Eye (tissue), 1 donor: Measurements from ENCODE around the gene CCDC178.

ENCODE experiments used
- DNase-seq: peaks from one replicate; pipeline ENCODE4 v3.0.0-alpha.2; 2015

Gene CCDC178

GRCh38 chr18:33115917-33116316, 324.6 kb downstream of the CCDC178 start:
- DNase-seq = no peak

- DNase-seq = no peak
Measured at GRCh38 chr18:33115476-33115875, 325.0 kb downstream of the CCDC178 start.

- DNase-seq = no peak
Measured at GRCh38 chr18:33114749-33115148, 325.8 kb downstream of the CCDC178 start.

- no peak for DNase-seq
Measured at GRCh38 chr18:33113416-33113815, 327.1 kb downstream of the CCDC178 start.

- DNase-seq = no peak
Measured at GRCh38 chr18:33107511-33107910, 333.0 kb downstream of the CCDC178 start.

- no peak for DNase-seq
Measured at GRCh38 chr18:33101316-33101715, 339.2 kb downstream of the CCDC178 start.

GRCh38 chr18:33099626-33100025, 340.9 kb downstream of the CCDC178 start:
- DNase-seq = no peak

- DNase-seq = no peak
Measured at GRCh38 chr18:33097126-33097525, 343.4 kb downstream of the CCDC178 start.

- peak; percentile 51 for DNase-seq
Measured at GRCh38 chr18:33090461-33090860, 350.1 kb downstream of the CCDC178 start.

GRCh38 chr18:33076601-33077000, 363.9 kb downstream of the CCDC178 start:
- DNase-seq = no peak

GRCh38 chr18:33074125-33074524, 366.4 kb downstream of the CCDC178 start:
- no peak for DNase-seq

GRCh38 chr18:33062834-33063364, 377.6 kb downstream of the CCDC178 start:
- no peak for DNase-seq

- peak; percentile 16 for DNase-seq
Measured at GRCh38 chr18:33052886-33053285, 387.6 kb downstream of the CCDC178 start.

- DNase-seq = peak; percentile 1
Measured at GRCh38 chr18:33051407-33051806, 389.1 kb downstream of the CCDC178 start.

- DNase-seq = peak; percentile 1
Measured at GRCh38 chr18:33040213-33040612, 400.3 kb downstream of the CCDC178 start.

GRCh38 chr18:33034945-33035344, 405.6 kb downstream of the CCDC178 start:
- no peak for DNase-seq

GRCh38 chr18:33034212-33034611, 406.3 kb downstream of the CCDC178 start:
- DNase-seq = no peak

GRCh38 chr18:33022370-33022769, 418.2 kb downstream of the CCDC178 start:
- no peak for DNase-seq

- DNase-seq = no peak
Measured at GRCh38 chr18:33020877-33021276, 419.6 kb downstream of the CCDC178 start.

- no peak for DNase-seq
Measured at GRCh38 chr18:33014060-33014796, 426.3 kb downstream of the CCDC178 start.

GRCh38 chr18:33010149-33010548, 430.4 kb downstream of the CCDC178 start:
- DNase-seq = peak; percentile 67

- DNase-seq = no peak
Measured at GRCh38 chr18:32998921-32999320, 441.6 kb downstream of the CCDC178 start.

- DNase-seq = no peak
Measured at GRCh38 chr18:32998285-32998684, 442.2 kb downstream of the CCDC178 start.

GRCh38 chr18:32983721-32984120, 456.8 kb downstream of the CCDC178 start:
- no peak for DNase-seq

GRCh38 chr18:32980896-32981295, 459.6 kb downstream of the CCDC178 start:
- no peak for DNase-seq
